Measurements from ENCODE around the gene SLC38A11.
"Not testable (repeated sequence)": the region's sequence is repeated elsewhere in the genome, so short reads cannot be mapped to it uniquely, and the experiment has no call there.

SLC38A11 gene

GRCh38 chr2:164879901-164880535, 75.3 kb downstream of the SLC38A11 start:
- no peak for DNase-seq

- DNase-seq: no peak
Measured at GRCh38 chr2:164877927-164878326, 77.4 kb downstream of the SLC38A11 start.

- DNase-seq: no peak
Measured at GRCh38 chr2:164877169-164877568, 78.2 kb downstream of the SLC38A11 start.

GRCh38 chr2:164875334-164876205, 79.8 kb downstream of the SLC38A11 start:
- DNase-seq: no peak

- no peak for DNase-seq
Measured at GRCh38 chr2:164873210-164873908, 82.0 kb downstream of the SLC38A11 start.

GRCh38 chr2:164871404-164871803, 83.9 kb downstream of the SLC38A11 start:
- no peak for DNase-seq

GRCh38 chr2:164869420-164869772, 85.9 kb downstream of the SLC38A11 start:
- DNase-seq: no peak

GRCh38 chr2:164868563-164869419, 86.5 kb downstream of the SLC38A11 start:
- peak in 1 of 56 donors; percentile 14 for DNase-seq

- DNase-seq: no peak
Measured at GRCh38 chr2:164867779-164868397, 87.4 kb downstream of the SLC38A11 start.

GRCh38 chr2:164866381-164866780, 88.9 kb downstream of the SLC38A11 start:
- not testable (repeated sequence) for DNase-seq

GRCh38 chr2:164860694-164861042, 94.7 kb downstream of the SLC38A11 start:
- DNase-seq: no peak

GRCh38 chr2:164859906-164860693, 95.2 kb downstream of the SLC38A11 start:
- not testable (repeated sequence) for DNase-seq

- no peak for DNase-seq
Measured at GRCh38 chr2:164859251-164859818, 96.0 kb downstream of the SLC38A11 start.

- DNase-seq: no peak
Measured at GRCh38 chr2:164852086-164852485, 103.2 kb downstream of the SLC38A11 start.

GRCh38 chr2:164850235-164850634, 105.1 kb downstream of the SLC38A11 start:
- no peak for DNase-seq

- no peak for DNase-seq
Measured at GRCh38 chr2:164849506-164849905, 105.8 kb downstream of the SLC38A11 start.

GRCh38 chr2:164847981-164848741, 107.2 kb downstream of the SLC38A11 start:
- no peak for DNase-seq

- DNase-seq: no peak
Measured at GRCh38 chr2:164847291-164847690, 108.0 kb downstream of the SLC38A11 start.

GRCh38 chr2:164846276-164846675, 109.0 kb downstream of the SLC38A11 start:
- DNase-seq: no peak

All from amygdala (tissue), 56 donors.